PC-3 (cell line): Measurements from ENCODE around the gene IRF2. TPM values are rescaled to one million over a fixed set of nuclear protein-coding genes. Genes with fewer than 3 reads are reported as not detected.

Experiments
- ATAC-seq: fragments of 200-7000 bp; cut with Tn5 transposase; 2 replicates; pipeline ENCODE4 v1.9.1; 2020; ENCODE audit warnings: mild to moderate bottlenecking, moderate library complexity
- BruUV-seq: library from RNA; stranded (reverse); fragments of 400-500 nt; replicated peaks from 2 replicates; lab custom pipeline; 2021; lab: Mats Ljungman, UMichigan
- CTCF ChIA-PET: fragments of 300-600 bp; sonication (Branson Sonifier 250); formaldehyde crosslinking; loops from one replicate; lab custom pipeline; 2022; ENCODE audit warnings: antibody characterized with exemption; lab: Charles Lee
- POLR2A ChIA-PET: fragments of 300-600 bp; sonication (Branson Sonifier 250); formaldehyde crosslinking; loops from one replicate; lab custom pipeline; 2022; ENCODE audit warnings: antibody characterized with exemption; ENCODE audit not compliant: unreplicated experiment; lab: Charles Lee
- DNase-seq: peaks from one replicate; pipeline ENCODE4 v3.0.0-alpha.2; 2015
- H2AFZ ChIP-seq: fragments of 300-600 bp; sonication (generic); 2 replicates; pipeline ENCODE4 v1.6.0; 2016; ENCODE audit warnings: antibody characterized with exemption, low read length
- H3F3A ChIP-seq: fragments of 300-600 bp; sonication (generic); one replicate; pipeline ENCODE4 v1.6.0; 2017; ENCODE audit warnings: antibody characterized with exemption, low read length, control low read depth, mild to moderate bottlenecking; ENCODE audit not compliant: unreplicated experiment
- H3K27ac ChIP-seq: fragments of 300-600 bp; sonication (generic); 2 replicates; pipeline ENCODE4 v1.5.1; 2016; ENCODE audit warnings: mild to moderate bottlenecking, low read length
- H3K27me3 ChIP-seq: fragments of 300-600 bp; sonication (generic); 2 replicates; pipeline ENCODE4 v1.6.1; 2016; ENCODE audit warnings: low read length, mixed read lengths
- H3K36me3 ChIP-seq: fragments of 300-600 bp; sonication (generic); 2 replicates; pipeline ENCODE4 v1.6.1; 2016; ENCODE audit warnings: low read depth, mixed run types, low read length, mixed read lengths
- H3K4me1 ChIP-seq: fragments of 300-600 bp; sonication (generic); 2 replicates; pipeline ENCODE4 v1.5.1; 2016; ENCODE audit warnings: low read length; ENCODE audit not compliant: insufficient read depth
- H3K4me2 ChIP-seq: fragments of 300-600 bp; sonication (generic); 2 replicates; pipeline ENCODE4 v1.6.0; 2016; ENCODE audit warnings: low read length
- H3K4me3 ChIP-seq: fragments of 300-600 bp; sonication (generic); 2 replicates; pipeline ENCODE4 v1.5.1; 2016; ENCODE audit warnings: mild to moderate bottlenecking, low read length, mixed read lengths
- H3K79me2 ChIP-seq: fragments of 300-600 bp; sonication (generic); 2 replicates; pipeline ENCODE4 v1.6.1; 2017; ENCODE audit warnings: low read length, mixed read lengths
- H3K9ac ChIP-seq: fragments of 300-600 bp; sonication (generic); 2 replicates; pipeline ENCODE4 v1.6.0; 2016; ENCODE audit warnings: mild to moderate bottlenecking, low read length
- H3K9me2 ChIP-seq: fragments of 300-600 bp; sonication (generic); replicated peaks from 2 replicates; pipeline ENCODE4 v1.6.1; 2016; ENCODE audit warnings: mixed run types, low read length, mixed read lengths
- H3K9me3 ChIP-seq: fragments of 300-600 bp; sonication (generic); 2 replicates; pipeline ENCODE4 v1.6.1; 2016; ENCODE audit warnings: low read length, mixed read lengths
- H4K20me1 ChIP-seq: fragments of 300-600 bp; sonication (generic); 2 replicates; pipeline ENCODE4 v1.6.1; 2016; ENCODE audit warnings: low read length, mixed read lengths
- CTCF ChIP-seq: fragments of 300-600 bp; sonication (generic); conservative IDR thresholded peaks from 2 replicates; pipeline ENCODE4 v1.5.1; 2017; ENCODE audit warnings: antibody characterized with exemption, low read depth, mild to moderate bottlenecking, low read length
- EZH2 ChIP-seq: fragments of 300-600 bp; sonication (generic); IDR thresholded peaks from one replicate; pipeline ENCODE4 v1.6.1; 2017; ENCODE audit warnings: antibody characterized with exemption, mild to moderate bottlenecking, low read length; ENCODE audit not compliant: unreplicated experiment
- EZH2phosphoT487 ChIP-seq: fragments of 300-600 bp; sonication (generic); IDR thresholded peaks from 2 replicates; pipeline ENCODE4 v1.6.1; 2018; ENCODE audit warnings: mild to moderate bottlenecking, antibody characterized with exemption, low read length, borderline replicate concordance
- intact Hi-C: fragments of 100-400 bp; cut with micrococcal nuclease; formaldehyde crosslinking; loops from 2 replicates; pipeline ENCODE4 v1.9.0; 2023
- total RNA-seq: library from RNA; depleted of rRNA; stranded (reverse); fragments of >200 nt; gene quantifications from 2 replicates; pipeline ENCODE4 v1.2.3, GENCODE V29; 2014

The IRF2 gene
- total RNA-seq, 1 experiment from 2014 or later = 7.7 TPM

- TF ChIP-seq CTCF (no peak), EZH2 (no peak), EZH2phosphoT487 (no peak)
- POLR2A ChIA-PET = no interaction called here
- ATAC-seq = no peak
- Histone ChIP-seq H3K27me3 (no peaks in the 10 kb centered on the region), H3K4me1 (peaks cover 21% of the 10 kb centered on the region), H3K36me3 (no peaks in the 10 kb centered on the region), H3K4me2 (no peak overlapping the region), H3K27ac (no peak overlapping the region), H3K9me2 (no peaks in the 10 kb centered on the region), H4K20me1 (no peaks in the 10 kb centered on the region), H2AFZ (no peak overlapping the region), H3K4me3 (no peak overlapping the region), H3F3A (no peaks in the 10 kb centered on the region), H3K79me2 (no peaks in the 10 kb centered on the region), H3K9me3 (no peaks in the 10 kb centered on the region), H3K9ac (no peak overlapping the region)
- CTCF ChIA-PET = no interaction called here
- DNase-seq = no peak
- intact Hi-C loops = no loop called here
- BruUV-seq = no TSS peak
These were observed 118.5 kb downstream of the IRF2 start for GRCh38 chr4:184355857-184356256.

GRCh38 chr4:184355111-184355604, 119.2 kb downstream of the IRF2 start:
- no peaks in the 10 kb centered on the region for H3F3A ChIP-seq
- ChIA-PET CTCF (no interaction called here), POLR2A (no interaction called here)
- peak overlapping the region; percentile 46; the same call in 1 of the 2 replicates for H3K4me2 ChIP-seq
- H4K20me1 ChIP-seq = no peaks in the 10 kb centered on the region
- BruUV-seq = no TSS peak
- intact Hi-C loops = no loop called here
- H3K36me3 ChIP-seq = no peaks in the 10 kb centered on the region
- TF ChIP-seq EZH2 = no peak
- no peak for TF ChIP-seq CTCF
- no peak for TF ChIP-seq EZH2phosphoT487
- no peak overlapping the region for H3K27ac ChIP-seq
- ATAC-seq (peak; percentile 85), DNase-seq (peak; percentile 89)
- no peaks in the 10 kb centered on the region for H3K9me2 ChIP-seq
- no peaks in the 10 kb centered on the region for H3K9me3 ChIP-seq
- H3K4me1 ChIP-seq = peaks cover 21% of the 10 kb centered on the region
- no peak overlapping the region for H2AFZ ChIP-seq
- no peak overlapping the region for H3K9ac ChIP-seq
- no peaks in the 10 kb centered on the region for H3K27me3 ChIP-seq
- no peak overlapping the region for H3K4me3 ChIP-seq
- no peaks in the 10 kb centered on the region for H3K79me2 ChIP-seq

GRCh38 chr4:184352891-184353290, 121.5 kb downstream of the IRF2 start:
- TF ChIP-seq EZH2 (no peak), EZH2phosphoT487 (no peak), CTCF (no peak)
- intact Hi-C loops = no loop called here

More at GRCh38 chr4:184352891-184353290, 121.5 kb downstream of the IRF2 start:
- Histone ChIP-seq H3K4me3 (no peak overlapping the region), H3K9me2 (no peaks in the 10 kb centered on the region), H3K4me1 (peaks cover 23% of the 10 kb centered on the region), H3K36me3 (no peaks in the 10 kb centered on the region), H3F3A (no peaks in the 10 kb centered on the region), H3K9me3 (no peaks in the 10 kb centered on the region), H4K20me1 (no peaks in the 10 kb centered on the region), H2AFZ (no peak overlapping the region), H3K27me3 (no peaks in the 10 kb centered on the region), H3K79me2 (no peaks in the 10 kb centered on the region), H3K27ac (no peak overlapping the region), H3K4me2 (no peak overlapping the region), H3K9ac (no peak overlapping the region)
- DNase-seq (no peak), ATAC-seq (no peak)
- CTCF ChIA-PET = no interaction called here
- POLR2A ChIA-PET = no interaction called here
- BruUV-seq = no TSS peak
